CD4-positive, alpha-beta T cell treated with Interleukin-15 for 4 hours (primary cell): ENCODE results near the gene RASGEF1C.

Experiments used
- DNase-seq: peaks from one replicate; pipeline ENCODE4 v3.0.0-alpha.2; 2020; ENCODE audit warnings: low spot score

Gene RASGEF1C

DNA sequence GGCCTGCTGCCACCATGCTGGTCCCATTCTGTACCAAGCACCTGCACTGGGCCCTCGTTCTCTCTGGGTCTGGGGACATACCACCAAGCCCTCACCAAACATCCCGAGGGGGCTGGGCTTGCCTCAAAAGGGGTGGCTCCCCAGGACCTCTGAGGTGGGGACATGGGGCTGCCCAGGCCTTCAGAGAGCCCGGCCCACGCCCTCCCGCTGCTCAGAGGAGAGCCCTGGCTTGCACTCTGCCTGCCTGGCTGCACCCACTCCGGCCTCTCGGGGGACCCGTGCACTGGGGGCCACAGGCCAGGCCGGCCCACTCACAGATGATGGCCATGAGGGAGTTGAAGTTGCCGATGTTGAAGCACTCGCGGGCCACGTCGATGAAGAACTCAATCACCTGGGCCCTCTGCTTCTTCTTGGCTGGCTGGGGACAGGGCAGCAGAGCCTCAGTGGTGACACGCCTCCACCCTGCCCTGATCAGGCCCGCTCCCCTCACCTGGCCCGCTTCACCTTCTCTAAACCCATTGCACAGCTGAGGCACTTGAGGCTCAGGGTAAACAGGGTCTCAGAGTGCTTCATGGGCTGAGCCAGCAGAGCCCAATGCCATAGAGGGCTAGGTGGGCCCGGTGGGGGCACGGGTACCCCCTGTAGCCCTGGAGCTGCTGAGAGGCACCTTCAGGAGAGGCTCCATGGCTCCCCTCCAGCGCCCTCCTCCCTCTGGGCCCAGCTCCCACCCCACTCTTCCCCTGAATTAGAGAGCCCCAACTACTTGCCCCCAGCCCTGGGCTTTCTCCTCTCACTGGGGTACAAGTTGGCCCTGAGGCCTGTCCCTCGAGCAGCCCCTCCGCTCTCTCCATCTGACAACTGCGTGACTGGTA, 89.7 kb downstream of the RASGEF1C start:
- DNase-seq, result no peak

DNA sequence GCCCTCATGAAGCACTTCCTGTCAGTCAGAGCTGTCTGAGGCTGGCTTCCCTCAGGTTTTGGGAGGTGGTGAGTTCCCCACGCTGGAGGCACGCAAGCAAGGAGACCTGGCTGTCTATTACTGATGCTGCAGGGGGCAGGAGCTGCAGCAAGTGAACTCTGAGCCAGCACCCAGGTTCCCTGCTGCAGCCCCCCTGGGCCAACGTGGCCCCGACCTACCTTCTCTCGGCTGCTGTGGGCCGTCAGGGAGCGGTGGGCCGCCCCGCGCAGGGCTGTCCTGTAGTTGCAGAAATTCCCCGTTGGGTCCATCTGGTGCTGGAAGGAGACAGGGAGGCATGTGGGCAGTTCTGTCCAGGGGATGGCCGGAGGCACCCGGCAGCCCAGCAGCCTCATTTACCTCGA, 90.6 kb downstream of the RASGEF1C start:
- no peak for DNase-seq

DNA sequence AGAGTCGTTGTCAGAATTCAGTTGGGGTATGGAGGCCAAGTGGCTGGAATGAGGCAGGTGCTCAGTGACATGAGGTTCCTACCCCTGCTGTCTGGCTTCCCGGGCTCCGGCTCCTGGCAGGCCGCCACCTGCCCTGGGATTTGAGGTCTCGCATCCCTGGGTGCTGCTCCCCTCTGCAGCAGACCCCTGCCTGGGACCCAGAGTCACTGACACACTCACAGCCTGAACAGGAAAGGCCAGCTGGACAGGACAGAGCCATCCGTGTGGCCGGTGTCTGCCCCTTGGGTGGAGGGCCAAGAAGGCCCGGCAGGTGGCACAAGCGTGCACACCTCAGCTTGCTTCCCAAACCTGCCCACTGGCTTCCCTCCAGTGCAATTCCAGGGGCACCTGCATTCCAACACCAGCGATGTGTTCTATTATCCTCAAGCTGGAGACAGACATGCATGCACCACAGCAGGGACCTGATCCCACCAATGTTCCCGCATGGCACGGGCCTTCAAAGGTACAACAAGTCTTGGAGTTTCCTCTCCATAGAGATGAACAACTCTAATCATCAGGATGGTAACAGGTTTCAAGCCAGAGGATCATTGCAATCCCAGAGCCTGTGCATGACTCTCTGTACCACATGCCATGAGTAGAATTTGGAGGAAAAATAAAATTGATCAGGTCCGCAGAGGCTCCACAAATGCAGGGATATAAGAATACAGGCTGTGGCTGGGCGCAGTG, 91.8 kb downstream of the RASGEF1C start:
- no peak for DNase-seq

DNA sequence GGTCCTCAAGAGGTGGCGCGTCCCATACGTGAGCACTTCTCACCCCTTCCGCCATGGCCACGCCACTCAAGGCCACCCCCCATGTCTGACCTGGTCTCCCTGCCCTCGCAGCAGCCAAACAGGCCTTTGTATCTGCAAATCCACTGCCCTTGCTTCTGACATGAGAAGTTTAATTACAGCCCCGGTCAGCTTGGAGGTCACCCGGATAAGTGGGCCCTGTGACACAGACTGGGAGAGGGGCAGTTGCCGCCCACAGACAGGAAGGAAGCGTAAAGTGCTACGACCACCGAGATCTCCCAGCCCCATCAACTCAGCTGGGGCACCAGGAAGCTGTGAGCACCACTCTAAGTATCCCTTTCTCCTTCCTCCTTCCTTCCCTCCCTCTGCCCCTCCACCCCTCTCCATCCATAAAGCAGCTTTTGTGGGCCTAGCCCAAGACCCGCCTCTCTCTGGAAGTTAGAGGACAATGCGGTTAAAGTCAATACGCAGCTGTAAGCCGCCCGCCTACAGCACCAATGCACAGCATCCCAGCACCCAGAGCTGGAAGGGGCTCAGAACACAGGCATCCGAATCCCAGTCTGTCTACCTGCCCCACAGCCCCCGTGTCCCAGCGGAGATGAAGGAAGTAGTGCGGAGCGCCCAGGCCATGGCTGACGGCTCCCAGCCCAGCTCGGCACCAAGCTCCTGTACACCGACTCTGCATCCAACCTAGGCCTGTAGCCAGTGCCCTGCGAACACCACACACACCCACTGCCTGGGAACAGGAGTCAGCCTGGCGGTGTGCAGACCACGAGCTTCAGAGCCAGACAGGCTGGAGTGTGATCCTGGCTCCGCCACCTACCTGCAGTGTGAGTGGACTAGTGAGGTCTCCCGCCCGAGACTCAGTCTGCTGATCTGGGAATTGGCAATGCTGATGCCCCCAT, 92.7 kb downstream of the RASGEF1C start:
- DNase-seq, result no peak

DNA sequence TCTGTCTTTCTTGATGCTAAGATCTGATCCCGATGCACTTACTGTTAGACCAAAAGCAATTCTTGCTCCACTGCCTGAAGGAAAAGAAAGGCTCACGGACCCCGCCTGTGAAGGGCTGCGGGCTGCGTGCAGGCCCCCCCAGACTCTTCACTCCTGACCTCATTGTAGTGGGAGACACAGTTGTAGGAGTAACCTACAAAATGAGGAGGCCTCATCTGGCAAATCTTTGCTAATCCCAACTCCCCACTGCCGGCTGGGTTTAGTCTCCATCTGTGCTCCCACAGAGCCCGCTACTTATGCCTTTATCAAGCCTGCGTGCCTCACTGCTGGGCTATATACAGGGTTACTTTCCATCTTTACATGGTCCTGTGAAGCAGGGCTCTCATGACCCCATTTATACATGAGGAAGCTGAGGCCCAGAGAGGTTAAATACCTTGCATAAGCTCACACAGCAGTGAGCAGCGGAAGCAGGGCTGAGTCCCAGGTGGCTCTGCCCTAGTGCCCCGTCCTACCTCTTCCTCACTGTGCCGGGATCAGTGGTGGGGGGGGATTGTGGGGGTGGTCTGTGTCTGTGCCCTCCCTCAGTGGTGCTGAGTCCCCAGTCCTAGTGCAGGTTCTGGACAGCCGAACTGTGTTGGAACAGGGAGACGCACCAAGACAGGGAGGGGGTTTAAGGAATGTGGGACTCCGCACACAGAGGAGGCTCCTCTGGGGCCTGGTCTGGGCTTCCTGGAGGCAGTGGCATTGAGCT, 93.5 kb downstream of the RASGEF1C start:
- no peak for DNase-seq

DNA sequence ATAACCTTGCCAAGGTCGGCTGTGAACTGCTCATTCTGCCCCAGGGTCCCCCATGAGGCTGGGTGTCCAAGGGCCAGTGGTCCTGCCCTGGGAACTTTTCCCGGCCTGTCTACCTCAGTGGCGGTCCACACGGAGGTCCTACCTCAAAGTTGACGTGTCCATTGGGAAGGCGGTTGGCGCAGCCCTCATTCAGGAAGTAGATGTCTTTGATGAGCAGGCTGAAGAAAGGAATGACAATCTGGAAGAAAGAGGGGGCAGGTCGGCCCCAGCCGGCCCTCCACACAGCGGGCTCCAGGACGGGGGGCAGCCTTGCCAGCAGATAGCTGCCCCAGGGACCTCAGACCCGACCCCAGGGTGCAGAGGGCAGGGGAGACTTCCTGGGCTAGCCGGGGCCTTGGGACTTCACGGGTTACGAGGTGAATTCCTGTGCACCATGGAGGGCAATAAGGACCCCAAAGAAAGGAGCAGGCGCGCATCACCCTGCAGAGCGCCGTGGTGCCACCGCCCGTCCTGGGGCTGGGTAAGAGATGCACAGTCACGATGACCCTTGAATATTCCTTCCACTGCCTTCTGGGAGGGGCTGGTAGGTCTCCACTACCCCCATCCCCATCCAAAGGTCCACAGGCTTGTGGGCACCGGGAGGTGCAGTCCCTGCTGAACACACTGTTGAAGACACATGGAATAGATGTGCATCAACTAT, 94.6 kb downstream of the RASGEF1C start:
- no peak for DNase-seq

DNA sequence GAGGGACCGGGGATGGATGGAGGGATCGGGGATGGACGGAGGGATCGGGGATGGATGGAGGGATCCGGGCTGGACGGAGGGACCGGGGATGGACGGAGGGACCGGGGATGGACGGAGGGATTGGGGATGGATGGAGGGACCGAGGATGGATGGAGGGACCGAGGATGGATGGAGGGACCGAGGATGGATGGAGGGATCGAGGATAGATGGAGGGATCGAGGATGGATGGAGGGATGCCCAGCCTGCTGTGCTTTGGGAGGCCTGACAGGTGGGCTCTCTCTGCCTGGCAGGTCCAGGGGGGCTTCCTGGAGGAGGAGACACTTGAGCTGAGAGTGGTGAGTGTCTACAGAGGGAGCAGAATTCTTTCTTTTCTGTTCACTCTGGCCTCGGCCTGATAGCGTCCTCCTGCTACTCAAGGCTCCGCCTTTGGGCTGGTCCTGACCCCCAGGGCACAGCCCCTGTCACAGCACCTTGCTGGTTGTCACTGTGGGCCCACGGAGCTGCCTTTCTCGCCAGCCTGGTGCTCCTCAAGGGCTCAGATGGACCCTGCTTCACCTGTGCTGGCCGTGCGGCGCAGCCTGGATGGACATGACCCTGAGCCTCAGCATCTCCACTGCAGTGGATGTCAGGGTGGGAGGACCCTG, 95.2 kb downstream of the RASGEF1C start:
- DNase-seq, result no peak

DNA sequence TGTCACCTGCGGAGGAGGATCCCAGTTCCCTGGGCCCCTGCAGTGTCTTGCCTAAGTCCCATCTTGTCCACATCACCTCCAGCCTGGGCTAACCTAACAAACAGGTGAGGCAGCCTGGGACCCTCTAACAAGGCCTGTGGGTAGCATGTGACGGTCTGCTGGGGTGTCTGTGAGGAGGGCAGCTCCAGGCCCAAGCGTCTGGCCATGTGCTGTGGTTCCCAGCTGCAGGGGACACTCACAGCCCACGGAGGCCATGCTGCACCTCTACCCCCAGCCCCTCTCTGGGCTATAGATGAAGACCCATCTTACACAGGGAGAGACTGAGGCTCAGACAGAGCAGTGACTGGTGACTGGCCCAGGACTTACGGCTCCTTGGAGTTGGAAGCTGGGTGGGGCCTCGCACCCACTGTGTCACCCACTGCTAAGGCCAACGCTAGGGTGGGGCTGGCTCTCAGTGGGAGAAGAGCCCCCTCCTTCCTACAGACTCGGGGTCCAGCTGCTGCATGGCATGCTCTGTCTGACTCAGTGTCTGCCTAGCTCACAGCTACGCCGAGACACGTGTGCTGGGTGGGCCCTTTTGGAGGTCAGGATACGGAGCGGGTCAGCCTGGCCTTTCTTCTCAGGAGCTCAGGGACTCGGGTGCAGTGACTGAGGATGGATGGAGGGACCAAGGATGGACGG, 96.7 kb downstream of the RASGEF1C start:
- no peak for DNase-seq

DNA sequence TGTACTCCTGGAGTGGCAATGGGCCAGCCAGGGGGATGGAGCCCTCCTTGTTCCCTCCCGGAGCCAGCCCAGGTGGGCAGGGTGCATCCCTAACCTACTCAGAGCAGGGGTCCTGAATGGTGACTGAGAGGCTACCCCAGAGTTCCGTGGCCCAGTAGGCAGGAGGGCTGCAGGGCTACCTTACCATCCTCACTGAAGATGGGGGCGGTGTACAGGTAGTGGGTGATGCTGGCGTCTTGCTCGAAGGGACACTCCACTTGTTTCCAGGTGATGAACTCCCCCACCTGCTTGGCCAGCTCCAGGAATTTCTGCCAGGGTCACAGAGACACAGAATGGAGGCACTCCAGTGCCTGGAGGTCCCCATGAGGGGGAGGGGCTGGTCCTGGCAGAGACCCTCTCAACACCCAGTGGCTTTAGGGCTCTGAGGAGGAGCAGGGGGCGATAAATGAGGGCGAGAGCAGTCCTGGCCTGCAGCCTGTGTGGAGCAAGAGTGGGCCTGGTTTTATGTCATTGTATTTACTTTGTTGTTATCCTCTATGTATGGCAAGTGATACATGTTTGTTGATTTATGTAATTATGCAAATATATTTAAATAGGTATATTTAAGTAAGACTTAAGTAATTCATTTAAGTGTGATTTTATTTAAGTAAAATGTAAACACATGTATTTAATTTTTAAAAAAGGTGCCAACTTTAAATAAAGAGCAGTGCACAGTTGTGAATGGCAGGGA, 97.6 kb downstream of the RASGEF1C start:
- DNase-seq, result no peak

DNA sequence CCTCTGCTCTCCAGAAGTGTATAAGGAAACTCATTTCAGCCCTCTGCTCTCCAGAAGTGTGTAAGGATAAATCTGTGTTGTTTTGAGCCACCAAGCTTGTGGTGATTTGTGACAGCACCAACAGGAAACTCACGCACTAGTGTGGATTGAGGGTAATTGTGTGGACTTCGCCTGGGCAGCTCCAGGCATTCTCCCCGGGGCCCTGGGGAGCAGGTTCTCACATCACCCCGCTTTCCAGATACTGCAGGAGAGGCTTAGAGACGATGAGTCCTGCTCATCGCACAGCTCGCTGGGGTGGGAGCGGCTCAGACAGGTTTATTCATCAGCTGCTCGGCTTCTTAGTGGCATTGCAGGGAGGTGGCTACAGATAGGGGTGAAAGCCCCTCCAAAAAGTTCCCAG, 99.1 kb downstream of the RASGEF1C start:
- no peak for DNase-seq

DNA sequence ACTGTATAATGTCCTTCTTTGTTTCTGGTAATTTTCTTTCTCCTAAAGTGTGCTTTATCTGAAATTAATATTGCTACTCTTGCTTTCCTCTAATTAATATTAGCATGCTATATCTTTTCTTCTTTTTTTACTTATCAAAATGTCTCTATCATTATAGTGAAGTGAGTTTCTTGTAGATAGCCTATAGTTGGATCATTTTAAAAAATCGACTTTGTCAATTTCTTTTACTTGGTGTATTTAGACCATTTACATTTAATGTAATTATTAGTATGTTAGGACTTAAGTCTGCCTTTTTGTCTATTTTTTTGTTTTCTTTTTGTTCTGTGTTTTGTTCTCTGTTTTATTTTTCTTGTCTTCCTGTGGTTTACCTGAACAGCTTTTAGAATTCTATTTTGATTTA, 102.0 kb downstream of the RASGEF1C start:
- DNase-seq, result no peak

DNA sequence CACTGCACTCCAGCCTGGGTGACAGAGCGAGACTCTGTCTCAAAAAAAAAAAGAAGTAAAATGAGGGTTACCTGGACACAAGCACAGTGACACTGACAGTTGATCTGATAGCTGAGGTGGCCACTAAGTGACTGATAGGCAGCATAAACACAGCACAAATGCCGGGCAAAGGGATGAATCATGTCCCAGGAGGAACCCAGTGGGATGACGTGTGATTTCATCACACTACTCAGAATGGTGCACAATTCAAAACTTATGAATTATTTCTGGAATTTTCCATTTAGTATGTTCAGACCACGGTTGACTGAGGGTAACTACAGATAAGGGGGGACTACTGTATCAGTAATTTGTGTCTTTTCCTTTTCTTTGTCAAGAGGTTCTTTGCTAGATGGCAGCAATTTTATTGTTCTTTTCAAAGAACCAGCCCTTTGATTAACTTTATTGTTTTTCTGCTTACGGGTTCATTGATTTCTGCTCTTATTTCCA, 103.1 kb downstream of the RASGEF1C start:
- no peak for DNase-seq

DNA sequence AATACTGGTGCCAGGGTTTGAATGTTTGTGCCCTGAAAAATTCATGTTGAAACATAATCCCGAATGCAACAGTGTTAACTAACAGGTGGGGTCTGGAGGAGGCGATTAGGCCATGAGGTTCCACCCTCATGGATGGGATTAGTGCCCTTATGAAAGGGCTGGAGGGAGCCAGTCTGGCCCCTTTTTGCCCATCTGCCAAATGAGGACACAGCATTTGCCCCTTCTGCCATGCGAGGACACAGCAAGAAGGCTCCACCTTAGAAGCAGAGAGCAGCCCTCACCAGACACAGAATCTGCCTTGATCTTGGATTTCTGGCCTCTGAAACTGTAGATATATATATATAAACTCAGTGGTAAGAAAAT, 104.9 kb downstream of the RASGEF1C start:
- no peak for DNase-seq

DNA sequence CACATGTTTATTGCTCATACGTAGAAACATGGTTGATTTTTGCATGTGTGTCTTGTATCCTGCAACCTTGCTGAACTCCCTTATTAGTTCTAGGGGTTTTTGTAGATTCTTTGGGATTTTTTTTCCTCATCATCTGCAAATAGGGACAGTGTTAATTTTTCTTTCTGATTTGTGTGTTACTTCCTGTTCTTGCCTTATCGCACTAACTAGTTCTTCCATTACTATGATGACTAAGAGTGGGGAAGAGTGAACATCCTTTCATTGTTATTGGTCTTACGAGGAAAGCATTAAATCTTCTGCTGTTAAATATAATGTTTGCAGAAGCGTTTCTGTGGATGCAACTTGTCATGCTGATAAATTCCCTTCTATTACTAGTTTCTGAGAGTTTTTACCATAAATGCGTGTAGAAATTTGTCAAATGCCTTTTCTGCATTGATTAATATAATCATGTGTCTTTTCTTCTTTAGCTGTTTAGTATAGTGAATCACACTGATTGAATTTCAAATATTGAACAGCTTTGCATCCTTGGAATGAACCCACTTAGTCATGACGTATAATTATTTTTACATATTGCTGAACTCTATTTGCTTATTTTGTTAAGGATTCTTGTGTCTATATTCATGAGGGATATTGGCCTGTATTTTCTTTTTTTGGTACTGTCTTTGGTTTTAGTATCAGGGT, 105.4 kb downstream of the RASGEF1C start:
- no peak for DNase-seq

DNA sequence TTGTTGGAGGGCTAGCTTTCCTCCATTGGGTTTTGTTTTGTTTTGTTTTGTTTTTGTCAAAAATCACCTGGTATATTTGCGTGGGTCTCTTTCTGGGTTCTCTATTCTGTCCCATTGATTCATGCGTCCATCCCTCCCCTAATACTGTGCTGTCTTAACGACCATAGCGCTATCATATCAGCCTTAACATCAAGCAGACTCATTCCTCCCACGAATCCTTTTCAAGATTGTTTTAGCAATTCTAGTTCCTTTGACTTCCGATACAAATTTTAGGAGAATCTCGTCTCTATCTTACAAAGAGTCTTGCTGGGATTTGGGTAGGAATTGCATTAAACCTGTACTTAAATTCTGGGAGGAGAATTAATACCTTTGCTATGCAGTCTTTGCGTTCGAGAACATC, 106.4 kb downstream of the RASGEF1C start:
- DNase-seq, result no peak

DNA sequence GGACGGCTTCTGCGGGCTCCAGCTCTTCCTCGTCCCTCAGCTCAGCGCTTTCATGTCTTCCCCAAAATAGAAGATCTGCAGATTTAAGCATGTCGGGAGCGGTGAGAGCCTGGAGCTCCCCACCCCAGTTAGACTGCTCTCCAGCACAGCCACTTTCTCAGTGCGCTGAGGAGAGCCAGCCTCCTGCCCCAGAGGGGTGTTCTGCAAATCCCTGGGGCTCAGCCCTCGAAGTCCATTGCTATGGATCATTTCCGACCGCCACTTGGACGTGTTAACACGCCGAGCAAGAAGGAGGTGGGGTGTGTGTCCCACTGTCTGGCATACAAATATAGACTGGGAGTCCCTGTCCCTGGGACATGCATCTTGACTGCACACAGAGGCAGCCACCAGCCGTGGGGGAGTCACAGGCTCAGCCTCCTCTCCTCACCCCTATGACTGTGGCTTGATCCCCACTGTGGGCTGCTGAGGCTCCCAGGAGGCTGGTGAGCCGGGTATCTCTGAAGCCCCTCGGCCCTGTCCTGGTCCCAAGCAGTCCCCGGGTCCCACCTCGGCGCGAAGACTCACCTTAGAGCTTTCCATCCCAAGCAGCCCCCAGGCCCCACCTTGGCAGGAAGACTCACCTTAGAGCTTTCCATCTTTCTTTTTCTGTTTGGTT, 107.4 kb downstream of the RASGEF1C start:
- no peak for DNase-seq

DNA sequence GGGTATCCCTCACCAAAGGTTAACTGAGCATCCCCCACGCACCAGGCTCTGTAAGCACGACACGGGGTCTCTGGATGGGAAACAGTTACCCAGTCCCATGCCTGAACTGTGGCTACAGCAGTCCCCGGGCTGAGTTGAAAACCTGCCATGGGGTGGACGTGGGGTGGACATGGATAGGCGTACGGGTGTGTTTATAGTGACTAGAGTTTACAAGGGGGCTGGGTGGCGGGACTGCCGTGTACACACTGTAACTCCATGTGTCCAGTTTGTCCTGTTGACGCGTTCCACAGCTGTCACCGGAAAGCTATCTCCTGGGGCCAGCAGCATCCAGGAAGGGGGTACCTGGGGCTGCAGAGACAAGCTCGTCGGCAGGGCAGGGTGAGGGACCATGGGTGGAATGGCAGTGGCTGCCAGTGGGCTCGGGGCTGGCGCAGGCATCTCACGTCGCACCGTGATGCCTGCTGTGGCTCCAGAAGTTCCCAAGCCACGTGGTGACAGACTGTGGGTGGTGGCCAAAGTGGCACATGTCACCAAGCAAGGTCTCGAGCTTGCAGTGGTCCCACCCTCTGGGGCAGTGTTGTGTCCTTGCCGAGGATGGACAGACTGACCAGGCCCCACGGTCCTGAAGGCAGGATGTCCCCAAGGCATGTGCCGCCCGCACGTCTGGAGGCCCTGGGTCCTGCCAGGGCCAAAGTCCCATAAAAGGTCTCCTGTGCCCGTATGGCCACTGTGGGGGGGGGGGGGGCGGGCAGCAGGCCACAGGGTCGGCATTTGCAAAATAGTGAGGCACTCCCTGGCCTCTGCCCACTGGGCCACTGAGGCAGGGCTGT, 108.2 kb downstream of the RASGEF1C start:
- no peak for DNase-seq
